Endothelial cell of umbilical vein (primary cell): ENCODE results near the gene RTL10. TPM values are rescaled to one million over a fixed set of nuclear protein-coding genes. Genes with fewer than 3 reads are reported as not detected.

Experiments used
- BruUV-seq: library from RNA; stranded (reverse); fragments of 400-500 nt; replicated peaks from 2 replicates; lab custom pipeline; 2021; lab: Mats Ljungman, UMichigan
- CTCF ChIA-PET: fragments of 300-600, 350-600 bp; sonication (Branson Sonifier 250); formaldehyde crosslinking; loops from one replicate; lab custom pipeline; 2021; ENCODE audit warnings: antibody characterized with exemption, inconsistent platforms; lab: Charles Lee
- POLR2A ChIA-PET: fragments of 300-600, 350-600 bp; sonication (Branson Sonifier 250); formaldehyde crosslinking; loops from one replicate; lab custom pipeline; 2021; ENCODE audit warnings: antibody characterized with exemption, inconsistent platforms; lab: Charles Lee
- DNase-seq: peaks from one replicate; pipeline ENCODE4 v3.0.0-alpha.2; 2011; ENCODE audit warnings: low read depth, low spot score
- FAIRE-seq: peaks from 2 replicates; lab custom pipeline; 2011; peaks lifted over from hg19 to GRCh38; lab: Jason Lieb, UNC
- H2AFZ ChIP-seq: 2 replicates; pipeline ENCODE4 v1.6.0; 2012; ENCODE audit warnings: low read depth, low read length, control low read depth, inconsistent platforms
- H3K27ac ChIP-seq: 2 replicates; pipeline ENCODE4 v1.5.1; 2011; ENCODE audit warnings: low read depth, mild to moderate bottlenecking, control low read depth, low read length, moderate library complexity; ENCODE audit not compliant: insufficient read depth
- H3K27me3 ChIP-seq, 2 experiments: 2 replicates each; pipeline versions ENCODE4 v1.6.0 to v1.6.1; 2011; ENCODE audit warnings: low read length in 2 of 2, mixed read lengths in 1 of 2; ENCODE audit not compliant: control insufficient read depth in 2 of 2, insufficient read depth in 2 of 2
- H3K36me3 ChIP-seq, 2 experiments: 2 replicates in 1 of 2; 3 replicates in 1 of 2; pipeline ENCODE4 v1.5.1; 2011; ENCODE audit warnings: low read length in 2 of 2, mild to moderate bottlenecking in 1 of 2, moderate library complexity in 1 of 2; ENCODE audit not compliant: control insufficient read depth in 2 of 2, insufficient read depth in 2 of 2; ENCODE audit errors: extremely low read depth in 1 of 2
- H3K4me1 ChIP-seq: 3 replicates; pipeline ENCODE4 v1.5.1; 2011; ENCODE audit warnings: mild to moderate bottlenecking, low read length; ENCODE audit not compliant: control insufficient read depth, insufficient read depth; ENCODE audit errors: extremely low read depth
- H3K4me2 ChIP-seq: 2 replicates; pipeline ENCODE4 v1.6.1; 2011; ENCODE audit warnings: low read length, control low read depth, mixed read lengths; ENCODE audit not compliant: insufficient read depth
- H3K4me3 ChIP-seq, 3 experiments: fragments of 200-600 bp in 1 of 3; sonication (generic), shearing (Covaris generic) in 1 of 3; replicated peaks in 1 of 3; 2 replicates each; pipeline ENCODE4 v1.5.1; 2011 to 2016; ENCODE audit warnings: control low read depth in 3 of 3, low read length in 3 of 3, mild to moderate bottlenecking in 2 of 3, inconsistent platforms in 1 of 3, low read depth in 1 of 3, moderate library complexity in 1 of 3; ENCODE audit not compliant: insufficient read depth in 1 of 3
- H3K79me2 ChIP-seq: 2 replicates; pipeline ENCODE4 v1.6.0; 2012; ENCODE audit warnings: low read length, inconsistent platforms; ENCODE audit not compliant: control insufficient read depth, insufficient read depth
- H3K9ac ChIP-seq: replicated peaks from 2 replicates; pipeline ENCODE3; 2011; ENCODE audit warnings: low read length, control low read depth; ENCODE audit not compliant: insufficient read depth; ENCODE audit errors: extremely low read depth
- H3K9me1 ChIP-seq: replicated peaks from 3 replicates; pipeline ENCODE4 v1.6.0; 2011; ENCODE audit warnings: mild to moderate bottlenecking, low read length; ENCODE audit not compliant: control insufficient read depth, insufficient read depth; ENCODE audit errors: extremely low read depth
- H3K9me3 ChIP-seq: replicated peaks from 2 replicates; pipeline ENCODE4 v1.5.1; 2012; ENCODE audit warnings: low read length, inconsistent platforms; ENCODE audit not compliant: control insufficient read depth, insufficient read depth
- H4K20me1 ChIP-seq: replicated peaks from 2 replicates; pipeline ENCODE3; 2011; ENCODE audit warnings: mild to moderate bottlenecking, low read length; ENCODE audit not compliant: control insufficient read depth, insufficient read depth; ENCODE audit errors: extremely low read depth
- CTCF ChIP-seq, 2 donors: IDR thresholded peaks; 1 replicate in 1 of 2; 2 replicates in 1 of 2; pipeline ENCODE4 v1.5.1; 2011; ENCODE audit warnings: low read length in 2 of 2, mild to moderate bottlenecking in 2 of 2, moderate library complexity in 2 of 2, control low read depth in 1 of 2, inconsistent platforms in 1 of 2, low read depth in 1 of 2; ENCODE audit not compliant: insufficient read depth in 1 of 2; ENCODE audit errors: extremely low read depth in 1 of 2
- EZH2 ChIP-seq: IDR thresholded peaks from 2 replicates; pipeline ENCODE4 v1.6.1; 2012; ENCODE audit warnings: borderline replicate concordance, low read depth, mild to moderate bottlenecking, moderate library complexity, low read length, inconsistent platforms; ENCODE audit not compliant: severe bottlenecking
- FOS ChIP-seq: IDR thresholded peaks from 2 replicates; pipeline ENCODE4 v1.6.1; 2011; ENCODE audit warnings: mild to moderate bottlenecking, low read length, moderate library complexity, borderline replicate concordance; ENCODE audit not compliant: insufficient read depth
- GATA2 ChIP-seq: IDR thresholded peaks from 2 replicates; pipeline ENCODE4 v1.7.0; 2011; ENCODE audit warnings: low read depth, mild to moderate bottlenecking, moderate library complexity, mixed read lengths, low read length; ENCODE audit not compliant: insufficient read length, insufficient read depth
- JUN ChIP-seq: IDR thresholded peaks from 2 replicates; pipeline ENCODE4 v1.6.1; 2011; ENCODE audit warnings: borderline replicate concordance, low read depth; ENCODE audit not compliant: insufficient read length, insufficient read depth
- MYC ChIP-seq: IDR thresholded peaks from one replicate; pipeline ENCODE4 v1.6.1; 2011; ENCODE audit warnings: mild to moderate bottlenecking, low read depth, low read length
- POLR2A ChIP-seq: IDR thresholded peaks from 2 replicates; pipeline ENCODE4 v1.6.1; 2012; ENCODE audit warnings: low read depth, mild to moderate bottlenecking, control low read depth, low read length
- POLR2AphosphoS5 ChIP-seq: IDR thresholded peaks from 2 replicates; pipeline ENCODE4 v1.6.1; 2012; ENCODE audit warnings: low read depth, mild to moderate bottlenecking, control low read depth, low read length, moderate library complexity; ENCODE audit not compliant: insufficient read depth
- dilution Hi-C: fragments of 300-500 bp; cut with MboI; formaldehyde crosslinking; loops from one replicate; pipeline ENCODE4 v1.15.0; 2019; ENCODE audit warnings: low sequenced_read_pairs; ENCODE audit not compliant: extremely low pct_ligation_motif_present
- intact Hi-C: fragments of 100-400 bp; cut with micrococcal nuclease; formaldehyde crosslinking; loops from one replicate; pipeline ENCODE4 v1.10.0; 2022
- polyA plus RNA-seq, 4 experiments: library from polyadenylated mRNA; depleted of rRNA in 3 of 4; stranded (reverse) in 3 of 4; unstranded in 1 of 4; fragments of >200 nt; gene quantifications; 2 replicates each; pipeline versions ENCODE4 v1.2.1 to v1.2.3, GENCODE V29; 2011 to 2012; ENCODE audit warnings: missing spikeins in 1 of 4
- total RNA-seq: library from RNA; stranded (reverse); gene quantifications from 2 replicates; pipeline ENCODE4 v1.2.3, GENCODE V29; 2021
- TF ChIP-seq, protein P1 (sequence below): IDR thresholded peaks from 2 replicates; pipeline ENCODE4 v1.6.1; 2011; ENCODE audit not compliant: insufficient read depth, insufficient read length

The RTL10 gene
- total and polyA plus RNA-seq, 2 donors (not counting 3 experiments of a cell fraction or from before 2014, with no cell fraction given), result 31.9 to 40.8 TPM

GRCh38 chr22:19903031-19903430 is 48.4 kb upstream of the RTL10 start:
- H3K79me2 ChIP-seq, result no peaks in the 10 kb centered on the region
- TF ChIP-seq GATA2, result no peak
- no peak for TF ChIP-seq CTCF (IDR thresholded peaks at IDR 0.05; ENCODE audit: extremely low read depth in 1 of 2, insufficient read depth in 1 of 2, low read depth in 1 of 2, low read length in 2 of 2)
- TF ChIP-seq, protein P1, sequence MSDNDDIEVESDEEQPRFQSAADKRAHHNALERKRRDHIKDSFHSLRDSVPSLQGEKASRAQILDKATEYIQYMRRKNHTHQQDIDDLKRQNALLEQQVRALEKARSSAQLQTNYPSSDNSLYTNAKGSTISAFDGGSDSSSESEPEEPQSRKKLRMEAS, result no peak
- no peak for TF ChIP-seq EZH2
- TF ChIP-seq POLR2AphosphoS5, result no peak
- no peak for TF ChIP-seq MYC
- no peak for TF ChIP-seq FOS
- TF ChIP-seq JUN, result no peak
- TF ChIP-seq POLR2A, result no peak
- ChIA-PET CTCF (interaction anchor here (1.6 to 6.5 kb wide), 2 partner anchors 147 to 172 kb away, joined by 6 to 51 read pairs; no protein-coding TSS in a partner anchor), POLR2A (no interaction called here)
- FAIRE-seq, result no peak
- H3K9ac ChIP-seq, result no peak overlapping the region
- H3K36me3 ChIP-seq, result peaks cover 0 to 6% of the 10 kb centered on the region in 2 experiments
- no peak overlapping the region for H3K4me3 ChIP-seq
- H3K4me2 ChIP-seq, result no peak overlapping the region
- H3K4me1 ChIP-seq, result no peaks in the 10 kb centered on the region
- BruUV-seq, result no TSS peak
- H2AFZ ChIP-seq, result no peak overlapping the region
- no peak overlapping the region for H3K27ac ChIP-seq
- no peaks in the 10 kb centered on the region for H3K27me3 ChIP-seq
- H3K9me1 ChIP-seq, result no peaks in the 10 kb centered on the region
- H4K20me1 ChIP-seq, result no peaks in the 10 kb centered on the region
- no peaks in the 10 kb centered on the region for H3K9me3 ChIP-seq
- dilution Hi-C loops, result no loop called here
- DNase-seq, result no peak
- intact Hi-C loops, result no loop called here
